Coronary artery (tissue), 2 donors: ENCODE measurements around the gene SBK1.

Experiments used
- DNase-seq: peaks from one replicate; pipeline ENCODE4 v3.0.0-alpha.2; 2017; ENCODE audit warnings: low spot score
- H3K27ac ChIP-seq, 2 donors: fragments of 200-600 bp; sonication (generic); one replicate each; pipeline ENCODE4 v1.5.1; 2016 to 2019
- H3K4me3 ChIP-seq: fragments of 200-600 bp; sonication (generic); 2 replicates; pipeline ENCODE4 v1.5.1; 2016; ENCODE audit warnings: mild to moderate bottlenecking, moderate library complexity
- TF ChIP-seq, protein P1 (sequence below): fragments of 200-600 bp; sonication (generic); IDR thresholded peaks from one replicate; pipeline ENCODE4 v1.5.1; 2019; ENCODE audit warnings: antibody characterized with exemption

SBK1 gene

DNA sequence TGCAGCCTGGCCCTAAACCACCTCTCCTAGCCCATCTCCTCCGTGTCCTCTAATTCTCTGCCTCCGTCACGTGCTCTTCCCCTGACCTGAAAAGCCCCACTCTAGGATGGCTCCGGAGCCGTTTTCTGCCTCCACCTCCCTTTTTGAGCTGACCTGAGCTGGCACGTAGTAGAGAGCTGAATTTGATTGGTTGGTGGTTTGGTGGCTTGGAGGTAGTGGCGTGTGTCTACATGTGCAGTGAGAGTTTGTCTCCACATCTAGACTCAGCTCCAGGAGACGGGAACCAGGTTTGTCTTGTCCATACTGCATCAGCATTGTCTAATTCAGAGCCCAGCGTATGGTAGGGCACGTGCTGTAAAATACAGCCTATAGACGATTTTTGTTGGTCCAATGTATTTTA, 3.0 kb downstream of the SBK1 start:
- no peak for DNase-seq

DNA sequence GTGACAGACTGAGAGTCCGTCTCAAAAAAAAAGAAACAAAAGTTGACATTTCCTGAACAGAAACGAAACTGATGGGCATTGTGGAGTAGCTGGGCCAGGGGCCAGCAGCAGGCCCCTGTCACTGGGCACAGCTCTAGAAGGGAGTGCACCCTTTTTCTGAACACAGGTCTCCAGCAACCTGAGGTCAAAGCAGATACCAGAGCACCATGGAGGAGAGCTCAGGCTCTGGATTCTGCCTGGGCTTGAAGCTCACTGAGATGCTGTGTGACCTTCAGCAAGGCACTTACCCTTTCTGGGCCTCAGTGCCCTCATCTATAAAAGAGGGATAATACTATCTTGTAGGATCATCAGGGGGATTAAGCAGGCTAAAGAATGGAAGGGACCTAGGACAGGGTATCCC, 5.0 kb downstream of the SBK1 start:
- no peak overlapping the region for H3K4me3 ChIP-seq
- TF ChIP-seq, protein P1, sequence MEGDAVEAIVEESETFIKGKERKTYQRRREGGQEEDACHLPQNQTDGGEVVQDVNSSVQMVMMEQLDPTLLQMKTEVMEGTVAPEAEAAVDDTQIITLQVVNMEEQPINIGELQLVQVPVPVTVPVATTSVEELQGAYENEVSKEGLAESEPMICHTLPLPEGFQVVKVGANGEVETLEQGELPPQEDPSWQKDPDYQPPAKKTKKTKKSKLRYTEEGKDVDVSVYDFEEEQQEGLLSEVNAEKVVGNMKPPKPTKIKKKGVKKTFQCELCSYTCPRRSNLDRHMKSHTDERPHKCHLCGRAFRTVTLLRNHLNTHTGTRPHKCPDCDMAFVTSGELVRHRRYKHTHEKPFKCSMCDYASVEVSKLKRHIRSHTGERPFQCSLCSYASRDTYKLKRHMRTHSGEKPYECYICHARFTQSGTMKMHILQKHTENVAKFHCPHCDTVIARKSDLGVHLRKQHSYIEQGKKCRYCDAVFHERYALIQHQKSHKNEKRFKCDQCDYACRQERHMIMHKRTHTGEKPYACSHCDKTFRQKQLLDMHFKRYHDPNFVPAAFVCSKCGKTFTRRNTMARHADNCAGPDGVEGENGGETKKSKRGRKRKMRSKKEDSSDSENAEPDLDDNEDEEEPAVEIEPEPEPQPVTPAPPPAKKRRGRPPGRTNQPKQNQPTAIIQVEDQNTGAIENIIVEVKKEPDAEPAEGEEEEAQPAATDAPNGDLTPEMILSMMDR, result no peak
- no peak for DNase-seq
- no peak overlapping the region for H3K27ac ChIP-seq

More for the DNA sequence above, 3.0 kb downstream of the SBK1 start:
- H3K4me3 ChIP-seq, result no peak overlapping the region
- no peak overlapping the region for H3K27ac ChIP-seq
- TF ChIP-seq, protein P1, result no peak

DNA sequence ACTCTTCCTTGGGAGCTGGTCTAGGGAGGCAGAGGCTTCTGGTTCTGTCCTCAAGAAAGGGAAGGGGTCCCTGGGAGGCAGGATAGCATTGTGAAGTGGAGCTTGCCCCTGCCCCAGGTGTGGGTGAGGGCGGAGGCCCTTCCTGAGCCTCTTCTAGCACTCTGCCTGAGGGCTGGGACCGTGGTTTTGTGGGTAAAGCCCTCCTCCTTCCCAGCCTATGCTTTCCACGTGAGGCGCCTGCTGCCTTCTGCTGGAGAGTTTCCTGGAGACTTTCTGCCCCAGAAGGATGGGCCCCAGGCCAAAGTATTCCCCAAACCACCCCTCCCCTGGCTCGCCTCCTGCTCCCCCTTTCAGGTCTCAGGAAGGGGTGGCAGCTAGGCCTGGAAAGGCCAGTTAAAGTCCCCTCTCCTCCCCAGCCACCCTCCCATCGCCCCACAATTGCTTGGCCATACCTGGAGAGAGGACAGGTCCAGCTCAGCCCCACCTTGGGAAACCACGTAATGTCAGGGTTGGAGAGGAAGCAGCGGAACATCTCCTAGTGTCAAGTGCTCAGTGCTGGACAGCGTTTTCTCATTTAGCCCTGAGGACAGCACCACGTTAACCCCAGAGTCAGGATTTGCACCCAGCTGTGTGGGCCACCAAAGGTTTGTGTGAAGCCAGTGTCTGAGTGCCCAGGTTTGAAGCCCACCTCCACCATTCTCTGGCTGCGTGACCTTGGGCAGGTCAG, 5.6 kb downstream of the SBK1 start:
- H3K27ac ChIP-seq, result no peak overlapping the region
- no peak for DNase-seq
- TF ChIP-seq, protein P1, result no peak
- H3K4me3 ChIP-seq, result no peak overlapping the region

DNA sequence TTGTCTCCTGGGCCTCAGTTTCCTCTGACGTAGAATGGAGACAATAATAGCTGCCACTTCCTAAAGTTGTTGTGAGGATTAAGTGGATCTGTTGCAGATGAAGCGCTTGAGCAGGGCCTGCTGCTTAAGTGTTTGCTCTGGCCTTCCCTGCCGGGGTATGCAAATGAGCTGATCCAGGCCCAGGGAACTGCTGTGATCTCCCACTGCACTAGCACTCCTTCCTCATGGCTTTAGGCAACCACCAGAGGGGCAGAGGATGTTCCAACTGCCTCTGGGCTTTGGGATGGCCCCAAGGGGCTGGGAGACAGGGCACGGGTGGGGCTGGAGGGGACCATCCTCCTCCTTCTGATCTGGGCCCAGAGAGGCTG, 6.2 kb downstream of the SBK1 start:
- H3K27ac ChIP-seq, result no peak overlapping the region
- DNase-seq, result no peak
- TF ChIP-seq, protein P1, result no peak
- H3K4me3 ChIP-seq, result no peak overlapping the region

DNA sequence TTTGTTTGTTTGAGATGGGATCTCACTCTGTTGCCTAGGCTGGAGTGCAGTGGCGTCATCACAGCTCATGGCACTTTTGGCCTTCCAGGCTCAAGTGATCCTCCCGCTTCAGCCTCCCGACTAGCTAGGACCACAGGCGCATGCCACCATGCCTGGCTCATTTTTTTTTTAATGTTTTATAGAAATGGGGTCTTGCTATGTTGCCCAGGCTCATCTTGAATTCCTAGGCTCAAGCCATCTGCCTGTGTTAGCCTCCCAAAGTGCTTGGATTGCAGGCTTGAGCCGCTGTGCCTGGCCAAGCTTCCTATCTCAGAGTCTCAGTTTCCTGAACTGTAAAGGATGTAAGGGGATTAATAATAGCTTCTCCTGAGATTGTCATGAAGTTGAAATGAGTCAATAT, 8.0 kb downstream of the SBK1 start:
- DNase-seq, result no peak
- H3K4me3 ChIP-seq, result no peak overlapping the region
- TF ChIP-seq, protein P1, result no peak
- H3K27ac ChIP-seq, result no peak overlapping the region

DNA sequence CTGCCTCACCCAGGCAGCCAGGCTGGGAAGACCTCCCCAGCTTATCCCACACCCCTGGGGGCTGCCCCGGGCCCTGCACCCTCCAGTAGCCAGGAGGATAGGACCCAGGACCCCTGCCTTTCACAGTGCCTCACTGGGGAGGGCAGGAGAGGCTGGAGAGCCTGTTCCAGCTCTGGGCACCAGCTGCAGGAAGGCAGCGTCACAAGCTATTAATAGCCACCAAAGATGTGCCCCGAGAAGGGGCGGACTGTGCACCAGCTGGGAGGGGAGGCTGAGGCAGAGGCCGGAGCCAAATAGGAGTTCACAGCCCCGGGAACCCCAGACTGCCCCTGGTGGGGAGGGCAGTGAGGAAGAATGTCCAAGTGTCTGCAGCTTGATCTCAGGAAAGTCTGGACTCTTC, 8.8 kb downstream of the SBK1 start:
- Histone ChIP-seq H3K4me3 (no peak overlapping the region), H3K27ac (no peak overlapping the region)
- TF ChIP-seq, protein P1, result no peak
- no peak for DNase-seq

DNA sequence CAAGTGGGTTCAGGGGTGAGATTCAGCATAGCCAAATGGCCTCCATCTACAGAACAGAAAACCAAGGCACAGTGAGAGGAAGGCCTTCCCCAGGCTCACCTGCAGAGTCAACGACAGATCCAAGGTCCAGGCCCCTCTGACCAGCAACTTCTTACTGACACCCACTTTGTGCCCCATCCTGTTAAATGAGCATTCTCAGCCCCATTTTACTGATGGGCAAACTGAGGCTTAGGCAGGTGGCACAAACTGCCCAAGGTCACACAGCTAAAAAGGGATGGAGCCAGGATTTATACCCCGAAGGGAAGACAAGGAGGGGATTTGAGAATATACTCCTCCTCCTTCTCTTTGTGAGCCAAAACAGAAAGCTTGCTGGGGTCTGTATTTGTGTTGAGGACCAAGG, 9.3 kb downstream of the SBK1 start:
- TF ChIP-seq, protein P1, result no peak
- H3K4me3 ChIP-seq, result no peak overlapping the region
- DNase-seq, result no peak
- no peak overlapping the region for H3K27ac ChIP-seq
